GM19240 (cell line): Measurements from ENCODE around the gene KCTD14.
"Not testable (repeated sequence)": the region's sequence is repeated elsewhere in the genome, so short reads cannot be mapped to it uniquely, and the experiment has no call there.

Experiments used
- DNase-seq: peaks from one replicate; pipeline ENCODE4 v3.0.0; 2011; ENCODE audit warnings: low spot score; ENCODE audit not compliant: insufficient read length

KCTD14 gene

DNA sequence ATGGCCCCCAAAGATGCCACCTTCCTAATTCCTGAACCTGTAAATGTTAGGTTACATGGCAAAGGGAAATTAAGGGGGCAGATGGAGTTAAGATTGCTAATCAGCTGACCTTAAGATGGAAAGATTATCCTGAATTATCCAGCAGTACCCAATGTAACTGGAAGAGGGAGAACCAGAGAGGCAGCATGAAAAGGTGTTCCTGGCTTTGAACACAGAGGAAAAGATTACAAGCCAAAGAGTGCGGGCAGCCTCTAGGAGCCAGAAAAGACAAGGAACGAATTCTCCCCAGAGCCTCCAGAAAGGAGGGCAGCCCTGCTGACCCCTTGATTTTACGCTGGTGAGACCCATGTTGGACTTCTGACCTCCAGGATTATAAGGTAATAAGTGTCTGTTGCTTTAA is 25.5 kb upstream of the KCTD14 start:
- DNase-seq = no peak

GRCh38 chr11:78046486-78046854 is 23.4 kb upstream of the KCTD14 start:
- no peak for DNase-seq

- peak; percentile 81 for DNase-seq
These were observed 22.9 kb upstream of the KCTD14 start for GRCh38 chr11:78045851-78046485.

- no peak for DNase-seq
These were observed 21.6 kb upstream of the KCTD14 start for GRCh38 chr11:78044706-78045105.

DNA sequence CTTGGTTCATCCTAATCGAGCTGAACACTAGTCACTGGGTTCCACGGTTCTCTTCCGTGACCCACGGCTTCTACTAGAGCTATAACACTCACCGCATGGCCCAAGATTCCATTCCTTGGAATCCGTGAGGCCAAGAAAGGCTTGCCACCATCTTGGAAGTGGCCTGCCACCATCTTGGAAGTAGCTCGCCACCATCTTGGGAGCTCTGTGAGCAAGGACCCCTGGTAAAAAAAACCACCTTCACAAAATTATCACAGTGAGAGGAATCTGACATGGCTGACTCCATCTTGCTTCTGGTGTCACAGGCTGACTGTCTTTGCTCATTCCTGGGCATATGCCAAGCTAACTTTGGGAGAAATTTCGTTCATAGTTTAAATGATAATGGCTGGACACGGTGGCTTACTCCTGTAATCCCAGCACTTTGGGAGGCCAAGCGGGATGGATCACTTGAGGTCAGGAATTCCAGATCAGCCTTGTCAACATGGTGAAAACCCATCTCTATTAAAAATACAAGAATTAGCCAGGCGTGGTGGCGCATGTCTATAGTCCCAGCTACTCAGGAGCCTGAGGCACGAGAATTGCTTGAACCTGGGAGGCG is 18.9 kb upstream of the KCTD14 start:
- DNase-seq = no peak

DNA sequence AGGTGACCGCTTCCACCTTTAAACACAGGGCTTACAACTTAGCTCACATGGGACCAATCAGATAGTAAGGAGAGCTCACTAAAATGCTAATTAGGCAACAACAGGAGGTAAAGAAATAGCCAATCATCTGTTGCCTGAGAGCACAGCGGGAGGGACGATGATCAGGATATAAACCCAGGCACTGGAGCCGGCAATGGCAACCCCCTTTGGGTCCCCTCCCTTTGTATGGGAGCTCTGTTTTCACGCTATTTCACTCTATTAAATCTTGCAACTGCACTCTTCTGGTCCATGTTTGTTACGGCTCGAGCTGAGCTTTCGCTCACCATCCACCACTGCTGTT is 18.3 kb upstream of the KCTD14 start:
- DNase-seq = not testable (repeated sequence)

DNA sequence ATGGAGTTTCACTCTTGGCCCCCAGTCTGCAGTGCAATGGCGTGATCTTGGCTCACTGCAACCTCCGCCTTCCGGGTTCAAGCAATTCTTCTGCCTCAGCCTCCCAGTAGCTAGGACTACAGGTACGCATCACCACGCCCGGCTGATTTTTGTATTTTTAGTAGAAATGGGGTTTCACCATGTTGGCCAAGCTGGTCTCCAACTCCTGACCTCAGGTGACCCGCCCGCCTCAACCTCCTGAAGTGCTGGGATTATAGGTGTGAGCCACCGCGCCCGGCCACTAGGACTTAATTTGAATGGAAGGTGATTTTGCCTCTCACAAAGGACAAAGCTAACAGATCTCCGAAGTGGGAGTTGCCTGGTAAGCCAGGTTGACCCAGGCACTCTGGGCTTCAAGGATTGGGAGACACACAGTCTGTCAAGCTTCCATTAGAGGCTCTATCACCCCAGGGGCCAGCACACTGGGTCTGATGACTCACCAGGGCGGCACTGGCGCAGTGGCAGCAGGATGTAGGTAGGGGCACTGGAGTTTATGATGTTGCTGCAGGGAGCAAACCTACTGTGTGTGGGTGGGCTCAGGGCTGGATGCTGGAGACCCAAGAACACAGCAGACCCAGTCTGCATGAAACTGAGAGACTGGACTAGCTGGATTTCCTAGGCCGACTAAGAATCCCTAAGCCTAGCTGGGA is 17.8 kb upstream of the KCTD14 start:
- DNase-seq = no peak

DNA sequence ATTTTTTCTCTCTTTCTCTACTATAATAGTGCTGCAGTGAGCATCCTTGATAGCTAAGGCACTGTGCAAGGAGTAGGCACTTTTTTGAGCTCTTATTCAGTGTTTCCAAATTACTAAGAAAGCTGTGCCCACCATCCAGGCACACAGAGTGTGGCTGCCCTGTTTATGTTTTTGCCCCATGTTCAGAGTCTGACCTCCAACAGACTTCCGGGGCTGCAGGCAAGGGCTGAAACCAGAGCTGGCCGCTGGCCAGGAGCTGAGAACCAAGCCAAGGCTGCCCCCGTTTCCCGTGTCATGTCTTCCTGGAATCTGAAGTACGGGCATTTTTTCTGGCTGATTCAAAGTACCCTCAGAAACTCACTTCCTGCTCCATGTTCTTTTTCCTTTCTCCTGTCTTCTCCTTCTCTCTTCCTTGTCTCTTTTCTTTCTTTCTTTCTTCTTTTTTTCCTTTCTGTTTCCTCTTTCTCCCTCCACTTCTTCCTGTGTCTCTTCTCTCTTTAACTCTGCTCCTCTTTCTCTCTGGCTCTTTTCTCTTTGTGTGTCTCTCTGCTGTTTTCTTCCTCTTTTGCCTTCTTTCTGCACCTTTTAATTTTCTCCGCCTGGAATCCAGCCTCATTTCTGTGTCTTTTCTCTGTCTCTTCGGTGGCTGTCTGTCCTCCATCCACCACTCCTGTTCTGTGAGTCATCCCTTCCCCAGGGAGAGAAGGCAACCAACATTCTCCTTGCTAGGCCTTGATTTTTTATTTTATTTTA is 17.0 kb upstream of the KCTD14 start:
- peak; percentile 18 for DNase-seq

GRCh38 chr11:78039391-78039918 is 16.4 kb upstream of the KCTD14 start:
- DNase-seq = no peak

DNA sequence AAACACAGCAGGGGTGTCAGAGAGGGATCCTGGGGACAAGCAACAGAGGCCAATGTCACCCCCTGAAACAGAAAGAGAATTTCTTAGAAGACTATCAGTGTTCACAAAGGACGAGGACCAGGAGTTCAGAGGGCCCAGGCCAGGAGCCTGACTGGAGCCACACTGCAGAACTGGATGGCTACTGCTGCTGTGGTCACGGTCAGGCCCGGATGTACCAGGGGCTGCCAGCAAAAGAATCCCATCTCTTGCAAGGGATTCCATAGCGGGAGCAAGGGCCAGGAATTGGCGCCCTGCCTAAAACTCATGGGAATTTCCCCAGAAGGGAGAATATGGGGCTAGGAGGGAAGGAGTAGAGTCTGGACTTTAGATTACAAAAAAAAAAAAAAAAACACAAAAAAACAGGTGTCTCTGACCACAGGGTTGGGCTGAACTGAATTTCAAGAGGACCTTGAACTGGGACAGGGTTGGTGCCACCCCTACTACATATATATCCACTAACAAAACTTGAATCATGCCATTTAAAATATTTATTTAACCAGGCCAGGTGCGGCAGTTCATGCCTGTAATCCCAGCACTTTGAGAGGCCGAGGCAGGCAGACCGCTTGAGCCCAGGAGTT is 15.7 kb upstream of the KCTD14 start:
- DNase-seq = no peak

DNA sequence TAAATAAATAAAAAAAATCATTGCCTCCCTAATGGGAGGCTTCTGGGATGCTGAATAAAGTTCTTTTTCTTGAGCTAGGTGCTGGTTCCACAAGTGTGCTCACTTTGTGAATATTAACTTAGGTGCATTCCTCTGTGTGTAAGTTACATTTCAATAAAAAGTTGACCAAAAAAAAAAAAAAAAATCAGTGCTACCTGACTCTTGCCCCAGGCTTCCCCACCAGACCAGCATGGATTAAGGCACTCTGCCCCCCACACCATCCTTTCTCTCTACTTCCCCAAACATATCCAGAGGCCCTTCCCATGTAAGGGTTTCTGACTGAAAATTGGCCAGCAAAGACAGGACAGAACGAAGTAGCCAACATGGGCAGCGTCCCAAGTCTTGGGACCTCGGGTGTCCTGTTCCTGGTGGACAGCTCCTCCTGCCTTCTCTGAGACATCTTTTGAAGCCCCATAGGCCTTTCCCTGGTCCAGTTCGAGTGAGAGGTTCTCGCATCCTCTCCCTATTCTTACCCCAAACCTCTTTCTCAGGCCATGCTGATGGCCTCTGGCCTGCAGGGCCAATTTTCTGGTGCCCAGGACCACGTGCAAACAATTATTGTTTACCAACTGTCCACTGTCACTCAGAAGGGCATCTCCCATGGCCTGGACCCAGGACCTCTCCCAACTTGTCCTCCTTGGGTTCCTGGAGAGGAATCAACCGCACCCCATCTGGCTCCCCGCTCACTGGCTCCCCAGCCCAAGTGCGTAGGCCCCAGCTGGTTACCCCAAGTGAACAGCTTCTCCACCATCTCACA is 14.9 kb upstream of the KCTD14 start:
- no peak for DNase-seq

- no peak for DNase-seq
These were observed 14.0 kb upstream of the KCTD14 start for GRCh38 chr11:78037056-78037455.

GRCh38 chr11:78036313-78036712 is 13.2 kb upstream of the KCTD14 start:
- DNase-seq = no peak

- DNase-seq = no peak
These were observed 11.5 kb upstream of the KCTD14 start for GRCh38 chr11:78034623-78035022.

DNA sequence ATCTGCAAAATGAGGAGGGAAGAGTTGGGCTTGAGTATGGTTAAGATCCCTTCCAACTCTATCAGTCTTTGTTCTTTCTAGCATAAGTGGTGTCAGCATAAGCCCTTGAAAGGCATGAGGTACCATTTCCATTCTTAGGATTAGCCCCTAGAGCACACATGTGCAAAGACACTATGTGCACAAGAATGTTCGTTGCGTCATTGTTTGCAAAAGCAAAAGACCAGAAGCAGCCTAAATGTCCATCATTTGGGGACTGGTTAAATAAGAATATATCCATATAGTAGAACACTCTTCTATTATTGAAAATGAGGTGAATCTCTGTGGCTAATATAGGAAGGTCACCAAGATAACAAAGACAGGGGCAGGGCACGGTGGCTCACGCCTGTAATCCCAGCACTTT is 10.0 kb upstream of the KCTD14 start:
- DNase-seq = no peak

DNA sequence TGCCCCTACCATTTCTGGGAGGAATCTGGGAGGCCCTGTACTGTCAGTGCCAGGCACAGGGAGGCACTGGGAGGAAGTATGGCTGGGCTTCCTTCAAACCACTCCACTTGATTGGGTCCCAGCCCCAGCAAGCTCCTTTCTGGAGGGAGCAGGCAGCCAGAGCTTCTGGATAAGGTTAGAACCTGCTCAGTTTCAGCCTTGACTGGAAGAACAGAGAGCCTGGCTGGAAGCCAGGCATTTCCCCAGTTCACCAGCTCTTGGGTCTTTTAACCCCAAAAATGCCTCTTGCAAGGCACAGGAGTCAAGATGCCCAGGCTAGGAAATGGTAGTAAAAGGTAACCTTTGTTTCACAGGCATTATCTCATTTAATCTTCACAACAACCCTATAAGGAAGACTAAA is 9.0 kb upstream of the KCTD14 start:
- no peak for DNase-seq

DNA sequence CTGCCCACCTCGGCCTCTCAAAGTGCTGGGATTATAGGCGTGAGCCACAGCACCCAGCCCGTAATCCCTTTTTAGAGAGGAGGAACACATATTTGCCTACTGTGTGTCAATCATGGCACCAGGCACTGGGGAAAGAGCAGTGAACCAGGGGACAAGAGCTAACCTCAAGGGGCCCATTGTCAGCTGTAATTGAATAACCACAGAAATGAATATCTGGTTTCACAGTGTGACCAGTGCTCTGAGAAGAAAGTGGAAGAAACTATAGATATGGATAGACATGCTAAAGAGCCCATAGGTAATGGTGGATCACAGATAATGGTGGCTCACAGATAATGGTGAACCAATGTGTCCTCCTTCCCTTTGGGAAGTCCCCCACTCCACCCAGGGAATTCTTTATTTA is 8.6 kb upstream of the KCTD14 start:
- no peak for DNase-seq

DNA sequence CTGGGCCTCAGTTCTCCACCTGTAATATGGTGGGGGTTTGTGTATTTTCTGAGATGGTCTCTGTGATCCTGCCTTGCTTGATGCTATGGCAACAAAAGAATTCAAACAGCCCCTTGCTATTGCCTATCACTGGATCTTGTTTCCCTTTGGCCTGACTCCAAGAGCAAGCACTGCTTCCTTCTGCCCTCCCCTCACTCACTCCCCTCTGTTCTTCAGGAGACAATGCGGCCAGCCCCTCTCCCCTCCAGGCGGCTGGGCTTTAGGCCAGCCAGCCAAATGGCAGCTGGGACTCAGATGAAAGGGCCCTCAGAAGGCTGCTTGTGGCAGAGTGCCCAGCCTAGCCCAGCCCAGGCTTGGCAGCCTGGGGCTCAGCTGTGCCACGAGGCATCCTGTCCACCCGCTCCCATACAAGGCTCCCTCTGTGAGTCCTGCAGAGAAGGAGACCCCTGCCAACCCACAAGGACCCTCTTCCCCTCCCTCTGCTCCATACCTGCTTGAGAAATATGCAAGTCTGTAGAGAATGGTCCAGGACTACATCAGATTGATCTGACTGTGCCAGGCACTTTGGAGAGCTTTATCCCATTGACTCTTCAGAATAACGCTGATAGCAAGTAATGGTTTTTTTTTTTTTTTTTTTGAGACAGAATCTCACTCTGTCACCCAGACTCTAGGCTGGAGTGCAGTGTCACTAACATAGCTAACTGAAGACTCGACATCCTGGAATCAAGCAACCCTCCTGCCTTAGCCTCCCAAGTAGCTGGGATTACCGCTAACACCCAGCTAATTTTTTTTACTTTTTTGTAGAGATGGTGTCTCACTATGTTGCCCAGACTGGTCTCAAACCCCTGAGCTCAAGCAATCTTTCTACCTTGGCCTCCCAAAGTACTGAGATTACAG is 7.6 kb upstream of the KCTD14 start:
- DNase-seq = no peak

- not testable (repeated sequence) for DNase-seq
These were observed 5.3 kb upstream of the KCTD14 start for GRCh38 chr11:78028423-78028822.

DNA sequence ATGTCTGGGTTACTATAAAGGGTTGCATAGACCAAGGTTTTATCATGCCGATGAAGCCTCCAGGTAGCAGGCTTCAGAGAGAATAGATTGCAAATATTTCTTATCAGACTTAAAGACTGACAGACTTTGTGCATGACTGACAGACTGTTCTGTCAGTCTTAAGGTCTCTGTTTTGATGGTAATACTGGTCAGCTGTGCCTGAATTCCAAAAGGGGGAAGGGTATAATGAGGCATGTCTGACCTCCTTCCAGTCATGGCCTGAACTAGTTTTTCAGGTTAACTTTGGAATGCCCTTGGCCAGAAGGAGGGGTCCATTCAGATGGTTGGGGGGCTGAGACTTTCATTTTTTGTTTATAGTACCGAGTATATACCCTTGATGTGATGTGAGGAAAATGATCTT is 4.7 kb upstream of the KCTD14 start:
- no peak for DNase-seq
